ENCODE data around the gene CPSF4.

GRCh38 chr7:99476107-99476506 lies 37.4 kb downstream of the CPSF4 start:
- no peak for TF ChIP-seq POLR2A (IDR thresholded peaks at IDR 0.05)
- TF ChIP-seq CTCF (IDR thresholded peaks at IDR 0.05 in 4 of 5, conservative IDR thresholded peaks at IDR 0.05 in 1 of 5), result no peak

Data from gastrocnemius medialis (tissue), 4 donors.